HepG2 (cell line): ENCODE data around the gene NPW. TPM values are rescaled to one million over a fixed set of nuclear protein-coding genes. Genes with fewer than 3 reads are reported as not detected.

Source experiments
- AGO2 ChIP-seq: fragments of 200-400 bp; formaldehyde crosslinking; optimal IDR thresholded peaks from 2 replicates; pipeline ENCODE3; 2017; ENCODE audit warnings: mild to moderate bottlenecking, low read depth, low read length, moderate library complexity
- ARNTL ChIP-seq: sonication (generic); formaldehyde crosslinking; IDR thresholded peaks from 2 replicates; pipeline ENCODE4 v1.4.0; 2020; ENCODE audit warnings: mild to moderate bottlenecking, missing genetic modification reagents
- ERF ChIP-seq: IDR thresholded peaks from 2 replicates; pipeline ENCODE4 v1.6.1; 2018; ENCODE audit warnings: missing biosample characterization, missing genetic modification reagents
- FIP1L1 ChIP-seq: fragments of 200-400 bp; formaldehyde crosslinking; IDR thresholded peaks from 2 replicates; pipeline ENCODE4 v1.6.1; 2018; ENCODE audit warnings: low read depth, mild to moderate bottlenecking, low read length, moderate library complexity, borderline replicate concordance; ENCODE audit not compliant: insufficient read depth
- FOXJ3 ChIP-seq: sonication (generic); formaldehyde crosslinking; IDR thresholded peaks from 2 replicates; pipeline ENCODE4 v1.4.0; 2020; ENCODE audit warnings: missing genetic modification reagents, mild to moderate bottlenecking, borderline replicate concordance
- JARID2 ChIP-seq: sonication (generic); formaldehyde crosslinking; IDR thresholded peaks from 2 replicates; pipeline ENCODE4 v1.8.1; 2023; ENCODE audit warnings: missing genetic modification reagents, inconsistent platforms; ENCODE audit not compliant: insufficient replicate concordance
- MEIS2 ChIP-seq: sonication (generic); formaldehyde crosslinking; IDR thresholded peaks from 2 replicates; pipeline ENCODE4 v1.9.0; 2021; ENCODE audit warnings: mild to moderate bottlenecking, missing genetic modification reagents
- NKX3-1 ChIP-seq: sonication (generic); formaldehyde crosslinking; IDR thresholded peaks from 2 replicates; pipeline ENCODE4 v1.5.0; 2020; ENCODE audit warnings: missing genetic modification reagents
- NONO ChIP-seq, 2 experiments: fragments of 450-650 bp in 1 of 2; sonication (generic) in 1 of 2; formaldehyde crosslinking in 1 of 2; IDR thresholded peaks in 1 of 2; conservative IDR thresholded peaks in 1 of 2; 2 replicates each; pipeline versions ENCODE4 v1.6.1 to v1.8.0; 2017 to 2022; ENCODE audit warnings: mild to moderate bottlenecking in 1 of 2, missing genetic modification reagents in 1 of 2, moderate library complexity in 1 of 2
- PPARG ChIP-seq: conservative IDR thresholded peaks from 2 replicates; pipeline ENCODE4 v1.6.1; 2016; ENCODE audit warnings: missing biosample characterization, missing genetic modification reagents
- RARA ChIP-seq: IDR thresholded peaks from 2 replicates; pipeline ENCODE4 v1.6.1; 2016; ENCODE audit warnings: missing genetic modification reagents, missing compliant biosample characterization
- RBFOX2 ChIP-seq: fragments of 200-400 bp; formaldehyde crosslinking; IDR thresholded peaks from 2 replicates; pipeline ENCODE4 v1.6.1; 2017; ENCODE audit warnings: low read depth, mild to moderate bottlenecking, low read length
- SRY ChIP-seq: sonication (generic); formaldehyde crosslinking; IDR thresholded peaks from 2 replicates; pipeline ENCODE4 v1.8.0; 2022; ENCODE audit warnings: mild to moderate bottlenecking, missing genetic modification reagents
- U2AF1 ChIP-seq: fragments of 200-400 bp; formaldehyde crosslinking; optimal IDR thresholded peaks from 2 replicates; pipeline ENCODE3; 2017; ENCODE audit warnings: mild to moderate bottlenecking, low read depth, low read length
- ZMYM4 ChIP-seq: sonication (generic); formaldehyde crosslinking; IDR thresholded peaks from 2 replicates; pipeline ENCODE4 v1.8.1; 2023; ENCODE audit warnings: mild to moderate bottlenecking, missing genetic modification reagents
- ZNF17 ChIP-seq: sonication (generic); formaldehyde crosslinking; IDR thresholded peaks from 2 replicates; pipeline ENCODE4 v1.5.0; 2020; ENCODE audit warnings: mild to moderate bottlenecking, missing genetic modification reagents
- ZNF383 ChIP-seq: sonication (generic); formaldehyde crosslinking; IDR thresholded peaks from 2 replicates; pipeline ENCODE4 v1.4.0; 2020; ENCODE audit warnings: missing genetic modification reagents, mild to moderate bottlenecking, borderline replicate concordance
- ZNF761 ChIP-seq: sonication (generic); formaldehyde crosslinking; conservative IDR thresholded peaks from 2 replicates; pipeline ENCODE4 v1.4.0; 2020; ENCODE audit warnings: mild to moderate bottlenecking, missing genetic modification reagents
- ZNF850 ChIP-seq: sonication (generic); formaldehyde crosslinking; conservative IDR thresholded peaks from 2 replicates; pipeline ENCODE4 v1.9.0; 2021; ENCODE audit warnings: mild to moderate bottlenecking, missing genetic modification reagents
- polyA plus RNA-seq, 8 experiments: library from polyadenylated mRNA; depleted of rRNA in 3 of 8; stranded (reverse) in 7 of 8; unstranded in 1 of 8; fragments of >200 nt; fragmentation: Illumina TruSeq in 4 of 8; extraction: Trizol in 4 of 8; gene quantifications; 2 replicates each; pipeline versions ENCODE4 v1.2.1 to v1.2.3, GENCODE V29; 2011 to 2016; ENCODE audit warnings: low read depth in 4 of 8, missing spikeins in 1 of 8, mixed read lengths in 1 of 8; ENCODE audit not compliant: insufficient read depth in 1 of 8
- total RNA-seq, 5 experiments: library from RNA; depleted of rRNA; stranded (reverse); fragments of >200 nt; fragmentation: Illumina TruSeq; extraction: Trizol; gene quantifications; 2 replicates each; pipeline ENCODE4 v1.2.3, GENCODE V29; 2016; ENCODE audit warnings: low read depth in 1 of 5
- TF ChIP-seq, protein P1 (sequence below): sonication (generic); formaldehyde crosslinking; IDR thresholded peaks from 2 replicates; pipeline ENCODE4 v1.5.0; 2020; ENCODE audit warnings: mild to moderate bottlenecking, missing genetic modification reagents
- TF ChIP-seq, protein P2 (sequence below): IDR thresholded peaks from 2 replicates; pipeline ENCODE4 v1.6.1; 2016; ENCODE audit warnings: missing genetic modification reagents, missing compliant biosample characterization
- TF ChIP-seq, protein P3 (sequence below): fragments of 450-650 bp; IDR thresholded peaks from 2 replicates; pipeline ENCODE4 v1.6.1; 2016
- TF ChIP-seq, protein P4 (sequence below): sonication (generic); formaldehyde crosslinking; IDR thresholded peaks from 2 replicates; pipeline ENCODE4 v1.5.0; 2020; ENCODE audit warnings: mild to moderate bottlenecking, missing genetic modification reagents

The NPW gene
- total and polyA plus RNA-seq, 2 of the 13 experiments (the other 11 are each of a cell fraction or from before 2014, with no cell fraction given): 0.24 to 0.97 TPM

DNA sequence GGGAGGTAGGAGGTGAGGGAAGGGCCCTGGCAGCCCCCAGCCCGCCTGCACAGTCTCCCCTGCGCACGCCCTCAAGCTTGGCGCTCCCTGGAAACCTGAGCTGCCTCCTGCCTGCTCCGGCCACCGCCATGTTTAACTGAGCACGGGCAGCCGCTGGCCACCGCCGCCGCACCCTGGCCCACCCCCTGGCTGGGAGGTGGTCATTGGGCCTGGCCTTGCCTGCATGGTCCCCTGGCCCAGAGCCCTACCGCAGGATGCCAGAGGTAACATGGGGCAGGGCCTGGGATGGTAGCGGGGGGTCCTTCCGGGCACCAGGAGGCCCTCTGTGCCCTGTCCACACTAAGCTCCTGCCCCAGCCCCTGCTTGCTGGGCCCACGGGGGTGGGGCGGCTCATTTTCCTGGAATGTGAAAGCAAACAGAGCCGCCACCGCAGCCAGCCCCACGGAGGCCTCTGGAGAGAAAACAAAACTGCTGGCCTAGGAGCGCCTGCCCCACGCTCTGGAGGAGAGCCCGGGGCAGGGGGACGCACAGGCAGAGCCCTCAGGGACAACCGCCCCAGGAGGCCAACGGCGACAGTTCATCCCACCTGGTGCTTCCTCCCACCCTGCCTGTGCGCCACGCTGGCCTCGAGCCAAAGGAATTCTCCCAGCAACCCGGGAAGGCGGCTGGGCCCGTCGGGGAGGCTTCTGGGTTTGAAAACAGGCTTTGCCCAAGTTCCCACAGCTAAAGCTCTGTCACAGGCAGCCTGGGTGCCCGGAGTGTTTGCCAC is 16.0 kb downstream of the NPW start (continued):
- peak; percentile 32; the same call in 1 of the 2 replicates for TF ChIP-seq SRY (CRISPR knock-in tag)
- TF ChIP-seq RARA (CRISPR knock-in tag): peak; percentile 85
- TF ChIP-seq U2AF1: no peak
- peak; percentile 72 for TF ChIP-seq JARID2 (CRISPR knock-in tag)
- no peak for TF ChIP-seq NONO (IDR thresholded peaks at IDR 0.05)
- peak; percentile 21; the same call in 1 of the 2 replicates for TF ChIP-seq NONO (CRISPR knock-in tag; conservative IDR thresholded peaks at IDR 0.05)
- peak; percentile 96 for TF ChIP-seq RBFOX2
- TF ChIP-seq, protein P1, sequence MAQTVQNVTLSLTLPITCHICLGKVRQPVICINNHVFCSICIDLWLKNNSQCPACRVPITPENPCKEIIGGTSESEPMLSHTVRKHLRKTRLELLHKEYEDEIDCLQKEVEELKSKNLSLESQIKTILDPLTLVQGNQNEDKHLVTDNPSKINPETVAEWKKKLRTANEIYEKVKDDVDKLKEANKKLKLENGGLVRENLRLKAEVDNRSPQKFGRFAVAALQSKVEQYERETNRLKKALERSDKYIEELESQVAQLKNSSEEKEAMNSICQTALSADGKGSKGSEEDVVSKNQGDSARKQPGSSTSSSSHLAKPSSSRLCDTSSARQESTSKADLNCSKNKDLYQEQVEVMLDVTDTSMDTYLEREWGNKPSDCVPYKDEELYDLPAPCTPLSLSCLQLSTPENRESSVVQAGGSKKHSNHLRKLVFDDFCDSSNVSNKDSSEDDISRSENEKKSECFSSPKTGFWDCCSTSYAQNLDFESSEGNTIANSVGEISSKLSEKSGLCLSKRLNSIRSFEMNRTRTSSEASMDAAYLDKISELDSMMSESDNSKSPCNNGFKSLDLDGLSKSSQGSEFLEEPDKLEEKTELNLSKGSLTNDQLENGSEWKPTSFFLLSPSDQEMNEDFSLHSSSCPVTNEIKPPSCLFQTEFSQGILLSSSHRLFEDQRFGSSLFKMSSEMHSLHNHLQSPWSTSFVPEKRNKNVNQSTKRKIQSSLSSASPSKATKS (CRISPR knock-in tag): no peak
- 0 out of 2 replicates have a peak, but pooled peaks have one; percentile 70 for TF ChIP-seq FIP1L1
- peak; percentile 40; the same call in 1 of the 2 replicates for TF ChIP-seq ERF (CRISPR knock-in tag)
- TF ChIP-seq ZNF17 (CRISPR knock-in tag): no peak
- TF ChIP-seq PPARG (CRISPR knock-in tag): peak; percentile 76
- TF ChIP-seq, protein P2, sequence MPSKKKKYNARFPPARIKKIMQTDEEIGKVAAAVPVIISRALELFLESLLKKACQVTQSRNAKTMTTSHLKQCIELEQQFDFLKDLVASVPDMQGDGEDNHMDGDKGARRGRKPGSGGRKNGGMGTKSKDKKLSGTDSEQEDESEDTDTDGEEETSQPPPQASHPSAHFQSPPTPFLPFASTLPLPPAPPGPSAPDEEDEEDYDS: peak; percentile 73
- TF ChIP-seq ZNF761 (CRISPR knock-in tag): peak; percentile 53; the same call in 1 of the 2 replicates
- no peak; the same call in 1 of the 2 replicates for TF ChIP-seq MEIS2 (CRISPR knock-in tag)
- TF ChIP-seq ARNTL (CRISPR knock-in tag): no peak
- TF ChIP-seq, protein P3, sequence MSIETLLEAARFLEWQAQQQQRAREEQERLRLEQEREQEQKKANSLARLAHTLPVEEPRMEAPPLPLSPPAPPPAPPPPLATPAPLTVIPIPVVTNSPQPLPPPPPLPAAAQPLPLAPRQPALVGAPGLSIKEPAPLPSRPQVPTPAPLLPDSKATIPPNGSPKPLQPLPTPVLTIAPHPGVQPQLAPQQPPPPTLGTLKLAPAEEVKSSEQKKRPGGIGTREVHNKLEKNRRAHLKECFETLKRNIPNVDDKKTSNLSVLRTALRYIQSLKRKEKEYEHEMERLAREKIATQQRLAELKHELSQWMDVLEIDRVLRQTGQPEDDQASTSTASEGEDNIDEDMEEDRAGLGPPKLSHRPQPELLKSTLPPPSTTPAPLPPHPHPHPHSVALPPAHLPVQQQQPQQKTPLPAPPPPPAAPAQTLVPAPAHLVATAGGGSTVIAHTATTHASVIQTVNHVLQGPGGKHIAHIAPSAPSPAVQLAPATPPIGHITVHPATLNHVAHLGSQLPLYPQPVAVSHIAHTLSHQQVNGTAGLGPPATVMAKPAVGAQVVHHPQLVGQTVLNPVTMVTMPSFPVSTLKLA: 0 out of 2 replicates have a peak, but pooled peaks have one; percentile 9
- TF ChIP-seq ZNF383: no peak
- TF ChIP-seq AGO2: peak; percentile 6
- TF ChIP-seq, protein P4, sequence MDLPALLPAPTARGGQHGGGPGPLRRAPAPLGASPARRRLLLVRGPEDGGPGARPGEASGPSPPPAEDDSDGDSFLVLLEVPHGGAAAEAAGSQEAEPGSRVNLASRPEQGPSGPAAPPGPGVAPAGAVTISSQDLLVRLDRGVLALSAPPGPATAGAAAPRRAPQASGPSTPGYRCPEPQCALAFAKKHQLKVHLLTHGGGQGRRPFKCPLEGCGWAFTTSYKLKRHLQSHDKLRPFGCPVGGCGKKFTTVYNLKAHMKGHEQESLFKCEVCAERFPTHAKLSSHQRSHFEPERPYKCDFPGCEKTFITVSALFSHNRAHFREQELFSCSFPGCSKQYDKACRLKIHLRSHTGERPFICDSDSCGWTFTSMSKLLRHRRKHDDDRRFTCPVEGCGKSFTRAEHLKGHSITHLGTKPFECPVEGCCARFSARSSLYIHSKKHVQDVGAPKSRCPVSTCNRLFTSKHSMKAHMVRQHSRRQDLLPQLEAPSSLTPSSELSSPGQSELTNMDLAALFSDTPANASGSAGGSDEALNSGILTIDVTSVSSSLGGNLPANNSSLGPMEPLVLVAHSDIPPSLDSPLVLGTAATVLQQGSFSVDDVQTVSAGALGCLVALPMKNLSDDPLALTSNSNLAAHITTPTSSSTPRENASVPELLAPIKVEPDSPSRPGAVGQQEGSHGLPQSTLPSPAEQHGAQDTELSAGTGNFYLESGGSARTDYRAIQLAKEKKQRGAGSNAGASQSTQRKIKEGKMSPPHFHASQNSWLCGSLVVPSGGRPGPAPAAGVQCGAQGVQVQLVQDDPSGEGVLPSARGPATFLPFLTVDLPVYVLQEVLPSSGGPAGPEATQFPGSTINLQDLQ (CRISPR knock-in tag): peak; percentile 67
- TF ChIP-seq FOXJ3 (CRISPR knock-in tag): peak; percentile 90
- TF ChIP-seq ZNF850 (CRISPR knock-in tag): no peak
- peak; percentile 37; the same call in 1 of the 2 replicates for TF ChIP-seq ZMYM4 (CRISPR knock-in tag)
- TF ChIP-seq NKX3-1 (CRISPR knock-in tag): peak; percentile 82; the same call in 1 of the 2 replicates
